GM12874 (cell line): ENCODE results near the gene FDXR.

Experiments
- TF ChIP-seq, protein P1 (sequence below): IDR thresholded peaks from 2 replicates; pipeline ENCODE4 v1.5.1; 2011; ENCODE audit warnings: low read depth, mild to moderate bottlenecking, control low read depth, low read length, moderate library complexity; ENCODE audit not compliant: insufficient read depth

Gene FDXR, protein sequence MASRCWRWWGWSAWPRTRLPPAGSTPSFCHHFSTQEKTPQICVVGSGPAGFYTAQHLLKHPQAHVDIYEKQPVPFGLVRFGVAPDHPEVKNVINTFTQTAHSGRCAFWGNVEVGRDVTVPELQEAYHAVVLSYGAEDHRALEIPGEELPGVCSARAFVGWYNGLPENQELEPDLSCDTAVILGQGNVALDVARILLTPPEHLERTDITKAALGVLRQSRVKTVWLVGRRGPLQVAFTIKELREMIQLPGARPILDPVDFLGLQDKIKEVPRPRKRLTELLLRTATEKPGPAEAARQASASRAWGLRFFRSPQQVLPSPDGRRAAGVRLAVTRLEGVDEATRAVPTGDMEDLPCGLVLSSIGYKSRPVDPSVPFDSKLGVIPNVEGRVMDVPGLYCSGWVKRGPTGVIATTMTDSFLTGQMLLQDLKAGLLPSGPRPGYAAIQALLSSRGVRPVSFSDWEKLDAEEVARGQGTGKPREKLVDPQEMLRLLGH

DNA sequence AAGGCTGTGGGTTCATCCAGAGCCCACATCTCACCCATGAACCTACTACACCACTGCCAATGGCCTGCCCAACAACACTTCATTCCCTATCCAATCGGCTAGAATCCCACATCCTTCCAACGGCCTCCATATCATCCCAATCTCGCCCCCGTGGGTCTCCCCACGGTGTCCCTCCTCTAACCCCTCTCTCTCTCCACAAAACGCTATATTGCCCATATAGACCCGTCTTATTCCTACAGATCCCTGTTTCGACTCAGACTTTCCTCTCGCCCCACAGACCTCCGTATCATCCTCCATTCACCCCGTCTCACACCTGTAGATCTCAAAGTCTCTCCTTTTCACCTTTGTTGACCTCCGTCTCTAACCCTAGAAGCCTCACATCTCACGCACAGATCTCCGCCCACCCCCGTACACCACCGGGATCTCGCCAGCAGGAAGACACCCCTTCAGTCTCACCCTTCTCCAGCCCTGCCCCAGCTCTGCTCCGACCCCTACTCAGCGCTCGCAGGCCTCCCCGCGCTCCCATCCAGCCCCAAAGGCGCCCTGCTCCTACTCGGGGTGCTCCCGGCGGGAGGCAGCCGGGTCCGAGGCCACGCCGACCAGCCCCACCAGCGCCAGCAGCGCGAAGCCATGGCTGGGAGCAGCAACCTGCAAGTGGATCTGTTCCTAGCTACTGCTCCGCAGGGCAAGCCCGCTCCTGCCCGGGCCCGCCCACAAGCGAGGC, at the start of gene FDXR:
TSS of gene FDXR (minus strand) at position 682 of the 724 bp plus-strand sequence. CDS start at position 632, 50 bp downstream.
- TF ChIP-seq, protein P1, sequence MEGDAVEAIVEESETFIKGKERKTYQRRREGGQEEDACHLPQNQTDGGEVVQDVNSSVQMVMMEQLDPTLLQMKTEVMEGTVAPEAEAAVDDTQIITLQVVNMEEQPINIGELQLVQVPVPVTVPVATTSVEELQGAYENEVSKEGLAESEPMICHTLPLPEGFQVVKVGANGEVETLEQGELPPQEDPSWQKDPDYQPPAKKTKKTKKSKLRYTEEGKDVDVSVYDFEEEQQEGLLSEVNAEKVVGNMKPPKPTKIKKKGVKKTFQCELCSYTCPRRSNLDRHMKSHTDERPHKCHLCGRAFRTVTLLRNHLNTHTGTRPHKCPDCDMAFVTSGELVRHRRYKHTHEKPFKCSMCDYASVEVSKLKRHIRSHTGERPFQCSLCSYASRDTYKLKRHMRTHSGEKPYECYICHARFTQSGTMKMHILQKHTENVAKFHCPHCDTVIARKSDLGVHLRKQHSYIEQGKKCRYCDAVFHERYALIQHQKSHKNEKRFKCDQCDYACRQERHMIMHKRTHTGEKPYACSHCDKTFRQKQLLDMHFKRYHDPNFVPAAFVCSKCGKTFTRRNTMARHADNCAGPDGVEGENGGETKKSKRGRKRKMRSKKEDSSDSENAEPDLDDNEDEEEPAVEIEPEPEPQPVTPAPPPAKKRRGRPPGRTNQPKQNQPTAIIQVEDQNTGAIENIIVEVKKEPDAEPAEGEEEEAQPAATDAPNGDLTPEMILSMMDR, result no peak

DNA sequence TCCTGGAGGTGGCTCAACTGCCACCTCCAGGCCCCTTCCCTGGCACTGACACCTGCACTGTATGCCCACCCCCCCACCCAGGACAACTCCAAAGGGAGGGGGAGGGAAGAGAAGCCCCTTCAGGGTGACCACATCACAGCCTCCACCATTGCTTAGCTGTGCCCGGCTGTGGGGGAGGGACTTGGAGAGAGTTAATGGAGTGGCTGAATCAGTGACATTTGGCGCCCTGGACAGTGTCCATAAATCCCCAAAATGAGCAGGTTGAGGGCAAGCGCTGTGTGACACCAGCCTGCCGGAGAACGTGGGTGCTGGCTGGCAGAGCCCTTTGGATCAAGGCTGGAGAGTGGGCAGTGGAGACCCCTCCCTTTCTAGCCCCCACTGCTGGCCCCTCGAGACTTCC, 49.4 kb upstream of the FDXR start:
- TF ChIP-seq, protein P1, result no peak

GRCh38 chr17:74921769-74922168, 49.0 kb upstream of the FDXR start:
- TF ChIP-seq, protein P1, result no peak

DNA sequence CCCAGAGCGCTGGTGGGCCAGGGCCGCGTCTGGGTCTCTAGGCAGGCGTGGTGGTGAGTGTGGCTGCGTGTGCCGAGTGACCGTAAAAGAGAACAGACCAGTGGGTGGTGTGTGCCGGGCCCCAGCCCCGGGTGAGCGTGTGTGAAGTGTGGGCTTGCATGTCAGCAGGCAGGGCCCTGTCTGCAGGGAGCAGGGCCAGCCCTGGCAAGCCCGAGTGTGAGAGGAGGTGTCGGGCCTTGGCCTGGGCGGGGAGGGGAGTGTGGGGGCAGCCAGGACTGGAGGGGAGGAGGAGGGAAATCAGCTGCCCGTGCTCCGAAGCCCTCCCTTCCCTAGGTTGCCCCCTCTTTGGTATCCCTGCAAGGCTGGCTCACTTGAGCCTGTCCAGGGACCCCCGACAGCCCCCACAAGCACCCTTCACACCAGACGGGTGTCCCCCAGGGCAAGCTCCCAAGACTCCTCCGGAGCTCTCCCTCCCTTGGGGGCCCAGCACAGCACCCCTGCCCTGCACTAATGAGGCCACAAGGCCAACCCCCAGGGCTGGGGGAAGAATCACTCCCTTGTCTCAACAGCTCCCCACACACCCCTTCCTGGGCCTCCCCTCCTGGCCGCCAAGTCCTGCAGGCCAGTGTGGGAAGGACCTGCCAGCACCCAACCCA, 48.4 kb upstream of the FDXR start:
- TF ChIP-seq, protein P1, result no peak

- TF ChIP-seq, protein P1, result no peak
Measured at GRCh38 chr17:74920642-74921025, 47.8 kb upstream of the FDXR start.

DNA sequence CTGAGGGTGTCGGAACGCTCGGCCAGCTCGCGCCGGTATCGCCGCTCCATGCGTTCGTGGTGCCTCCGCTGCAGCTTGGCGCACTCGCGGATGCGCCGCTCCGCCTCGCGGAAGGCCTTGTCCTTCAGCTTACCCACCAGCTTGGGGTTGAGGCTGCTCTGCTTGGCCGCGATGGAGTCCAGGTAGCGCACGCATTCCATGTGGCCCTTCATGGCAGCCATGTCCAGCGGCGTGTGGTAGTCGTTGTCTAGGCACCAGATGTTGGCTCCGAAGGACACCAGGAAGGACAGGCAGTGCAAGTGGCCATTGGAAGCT, 47.5 kb upstream of the FDXR start:
- TF ChIP-seq, protein P1, result no peak
